HepG2 (cell line): ENCODE data around the gene PRR30. TPM values are rescaled to one million over a fixed set of nuclear protein-coding genes. Genes with fewer than 3 reads are reported as not detected.

Experiments
- ADNP ChIP-seq: sonication (generic); formaldehyde crosslinking; IDR thresholded peaks from 2 replicates; pipeline ENCODE4 v1.4.0; 2020; ENCODE audit warnings: missing genetic modification reagents
- FUBP1 ChIP-seq: sonication (generic); formaldehyde crosslinking; IDR thresholded peaks from 2 replicates; pipeline ENCODE4 v1.5.1; 2020; ENCODE audit warnings: missing genetic modification reagents, mild to moderate bottlenecking, borderline replicate concordance
- HMGA1 ChIP-seq: sonication (generic); formaldehyde crosslinking; conservative IDR thresholded peaks from 2 replicates; pipeline ENCODE4 v1.4.0; 2020; ENCODE audit warnings: missing genetic modification reagents
- HOXA7 ChIP-seq: sonication (generic); formaldehyde crosslinking; IDR thresholded peaks from 2 replicates; pipeline ENCODE4 v1.8.1; 2022; ENCODE audit warnings: mild to moderate bottlenecking, missing genetic modification reagents, moderate library complexity
- IKZF5 ChIP-seq: IDR thresholded peaks from 2 replicates; pipeline ENCODE4 v1.6.1; 2018; ENCODE audit warnings: missing genetic modification reagents, mild to moderate bottlenecking, missing compliant biosample characterization
- KDM3A ChIP-seq: IDR thresholded peaks from 2 replicates; pipeline ENCODE4 v1.6.1; 2018; ENCODE audit warnings: low read depth, missing compliant biosample characterization
- PHF8 ChIP-seq: sonication (generic); formaldehyde crosslinking; IDR thresholded peaks from 2 replicates; pipeline ENCODE4 v1.5.0; 2020; ENCODE audit warnings: missing genetic modification reagents
- RFXAP ChIP-seq: sonication (generic); formaldehyde crosslinking; IDR thresholded peaks from 2 replicates; pipeline ENCODE4 v1.4.0; 2020; ENCODE audit warnings: missing genetic modification reagents, borderline replicate concordance
- SIN3A ChIP-seq: IDR thresholded peaks from 2 replicates; pipeline ENCODE4 v1.6.1; 2011; ENCODE audit warnings: low read depth, mild to moderate bottlenecking, control low read depth, low read length, borderline replicate concordance
- SNRNP70 ChIP-seq: fragments of 200-400 bp; formaldehyde crosslinking; IDR thresholded peaks from 2 replicates; pipeline ENCODE4 v1.6.1; 2017; ENCODE audit warnings: mild to moderate bottlenecking, low read depth, low read length, moderate library complexity
- U2AF1 ChIP-seq: fragments of 200-400 bp; formaldehyde crosslinking; optimal IDR thresholded peaks from 2 replicates; pipeline ENCODE3; 2017; ENCODE audit warnings: mild to moderate bottlenecking, low read depth, low read length
- USF2 ChIP-seq, 2 experiments: sonication (generic) in 1 of 2; formaldehyde crosslinking in 1 of 2; IDR thresholded peaks; 2 replicates each; pipeline versions ENCODE4 v1.5.1 to v1.6.1; 2011 to 2020; ENCODE audit warnings: borderline replicate concordance in 1 of 2, low read depth in 1 of 2, low read length in 1 of 2, mild to moderate bottlenecking in 1 of 2, missing genetic modification reagents in 1 of 2, moderate library complexity in 1 of 2
- YEATS2 ChIP-seq: sonication (generic); formaldehyde crosslinking; IDR thresholded peaks from 2 replicates; pipeline ENCODE4 v1.4.0; 2020; ENCODE audit warnings: missing genetic modification reagents, borderline replicate concordance
- ZBTB1 ChIP-seq: sonication (generic); formaldehyde crosslinking; IDR thresholded peaks from 2 replicates; pipeline ENCODE4 v1.4.0; 2020; ENCODE audit warnings: missing genetic modification reagents, borderline replicate concordance
- ZBTB39 ChIP-seq: sonication (generic); formaldehyde crosslinking; IDR thresholded peaks from 2 replicates; pipeline ENCODE4 v1.5.0; 2020; ENCODE audit warnings: missing genetic modification reagents
- ZBTB8A ChIP-seq: sonication (generic); formaldehyde crosslinking; IDR thresholded peaks from 2 replicates; pipeline ENCODE4 v1.4.0; 2020; ENCODE audit warnings: mild to moderate bottlenecking, low read depth, missing genetic modification reagents, borderline replicate concordance
- ZNF282 ChIP-seq: fragments of 450-650 bp; IDR thresholded peaks from 2 replicates; pipeline ENCODE4 v1.6.1; 2018; ENCODE audit not compliant: partially characterized antibody
- ZNF468 ChIP-seq: sonication (generic); formaldehyde crosslinking; IDR thresholded peaks from 2 replicates; pipeline ENCODE4 v1.8.0; 2022; ENCODE audit warnings: mild to moderate bottlenecking, moderate library complexity, missing genetic modification reagents
- ZNF558 ChIP-seq: sonication (generic); formaldehyde crosslinking; IDR thresholded peaks from 2 replicates; pipeline ENCODE4 v1.9.0; 2022; ENCODE audit warnings: mild to moderate bottlenecking, missing genetic modification reagents, borderline replicate concordance
- ZNF629 ChIP-seq: sonication (generic); formaldehyde crosslinking; conservative IDR thresholded peaks from 2 replicates; pipeline ENCODE4 v1.5.0; 2020; ENCODE audit warnings: missing genetic modification reagents
- ZNF768 ChIP-seq: sonication (generic); formaldehyde crosslinking; IDR thresholded peaks from 2 replicates; pipeline ENCODE4 v1.4.0; 2020; ENCODE audit warnings: missing genetic modification reagents
- ZNF83 ChIP-seq: sonication (generic); formaldehyde crosslinking; IDR thresholded peaks from 2 replicates; pipeline ENCODE4 v1.4.0; 2020; ENCODE audit warnings: missing genetic modification reagents, mild to moderate bottlenecking, borderline replicate concordance
- polyA plus RNA-seq, 8 experiments: library from polyadenylated mRNA; depleted of rRNA in 3 of 8; stranded (reverse) in 7 of 8; unstranded in 1 of 8; fragments of >200 nt; fragmentation: Illumina TruSeq in 4 of 8; extraction: Trizol in 4 of 8; gene quantifications; 2 replicates each; pipeline versions ENCODE4 v1.2.1 to v1.2.3, GENCODE V29; 2011 to 2016; ENCODE audit warnings: low read depth in 4 of 8, missing spikeins in 1 of 8, mixed read lengths in 1 of 8; ENCODE audit not compliant: insufficient read depth in 1 of 8
- total RNA-seq, 5 experiments: library from RNA; depleted of rRNA; stranded (reverse); fragments of >200 nt; fragmentation: Illumina TruSeq; extraction: Trizol; gene quantifications; 2 replicates each; pipeline ENCODE4 v1.2.3, GENCODE V29; 2016; ENCODE audit warnings: low read depth in 1 of 5

Gene PRR30
- total and polyA plus RNA-seq, 2 of the 13 experiments (the other 11 are each of a cell fraction or from before 2014, with no cell fraction given), result not detected

- TF ChIP-seq ZBTB1 (CRISPR knock-in tag) (no peak), ZBTB39 (CRISPR knock-in tag) (0 out of 2 replicates have a peak, but pooled peaks have one; percentile 24), ZBTB8A (CRISPR knock-in tag) (no peak), ADNP (CRISPR knock-in tag) (no peak), ZNF282 (no peak), ZNF558 (CRISPR knock-in tag) (no peak; the same call in 1 of the 2 replicates), RFXAP (no peak), YEATS2 (CRISPR knock-in tag) (no peak), USF2 (IDR thresholded peaks at IDR 0.05; ENCODE audit: low read depth, low read length) (no peak), USF2 (CRISPR knock-in tag; IDR thresholded peaks at IDR 0.05; ENCODE audit: borderline replicate concordance) (no peak), IKZF5 (CRISPR knock-in tag) (no peak), SIN3A (no peak), PHF8 (CRISPR knock-in tag) (no peak), ZNF468 (CRISPR knock-in tag) (0 out of 2 replicates have a peak, but pooled peaks have one; percentile 53), ZNF629 (CRISPR knock-in tag) (no peak), ZNF768 (CRISPR knock-in tag) (peak; percentile 35; the same call in 1 of the 2 replicates), ZNF83 (CRISPR knock-in tag) (peak; percentile 82; the same call in 1 of the 2 replicates), HOXA7 (no peak), FUBP1 (CRISPR knock-in tag) (no peak), KDM3A (peak; percentile 49; the same call in 1 of the 2 replicates), HMGA1 (CRISPR knock-in tag) (no peak), SNRNP70 (no peak), U2AF1 (no peak)
These were observed 20.5 kb downstream of the PRR30 start, which contains the start of gene CGREF1 (continued) for GRCh38 chr2:27118525-27119329.
